Measurements from ENCODE around the gene ADAMTS6.

- TF ChIP-seq POLR2A (IDR thresholded peaks at IDR 0.05) = no peak
- no peak for TF ChIP-seq CTCF (IDR thresholded peaks at IDR 0.05)
- no peak for TF ChIP-seq POLR2AphosphoS5 (IDR thresholded peaks at IDR 0.05)
Observed at GRCh38 chr5:65307088-65307487, 174.6 kb downstream of the ADAMTS6 start.
